ENCODE results near the gene RSPO4. TPM values are rescaled to one million over a fixed set of nuclear protein-coding genes. Genes with fewer than 3 reads are reported as not detected.

The RSPO4 gene
- polyA plus RNA-seq, 2 donors = 0.04 to 0.06 TPM

DNA sequence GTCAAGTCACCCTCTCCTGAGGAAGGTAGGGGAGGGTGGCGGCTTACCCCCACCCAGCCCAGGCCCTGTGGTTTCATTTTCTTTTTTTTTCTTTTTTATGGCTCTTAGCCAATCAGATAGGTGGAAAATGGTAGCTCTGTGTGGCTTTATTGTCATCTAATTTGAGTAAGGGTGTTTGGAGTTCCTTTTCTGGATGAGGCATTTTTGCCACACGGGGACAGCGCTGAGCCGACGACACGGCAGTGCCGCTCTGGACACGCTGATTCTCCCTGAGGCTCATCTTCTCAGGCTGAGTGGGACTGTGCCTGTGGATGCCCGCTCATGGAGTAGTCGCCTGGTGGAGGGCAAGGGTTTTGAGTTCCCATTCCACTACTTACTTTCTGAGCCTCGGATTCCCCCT is 48.4 kb downstream of the RSPO4 start:
- H3K4me3 ChIP-seq (ENCODE audit: low read depth in 1 of 2, low read length in 2 of 2) = no peak overlapping the region
- H3K36me3 ChIP-seq (ENCODE audit: control insufficient read depth in 2 of 2, insufficient read depth in 2 of 2, low read length in 1 of 2) = no peaks in the 10 kb centered on the region
- H3K9me3 ChIP-seq (ENCODE audit: control insufficient read depth in 2 of 2, insufficient read depth in 1 of 2, low read depth in 1 of 2, low read length in 1 of 2) = no peaks in the 10 kb centered on the region
- H3K27me3 ChIP-seq (ENCODE audit: control insufficient read depth in 1 of 2, insufficient read depth in 2 of 2, low read length in 2 of 2) = no peaks in the 10 kb centered on the region
- H3K4me1 ChIP-seq (ENCODE audit: control insufficient read depth in 2 of 2, insufficient read depth in 2 of 2, low read length in 1 of 2) = no peaks in the 10 kb centered on the region
- 30 to 34% methylated on average over 11 of the region's 11 CpGs for WGBS, 2 donors
- no peak overlapping the region for H3K27ac ChIP-seq (ENCODE audit: low read depth in 2 of 2, low read length in 1 of 2)

GRCh38 chr20:952196-952795 is 49.8 kb downstream of the RSPO4 start:
- Histone ChIP-seq H3K9me3 (ENCODE audit: control insufficient read depth in 2 of 2, insufficient read depth in 1 of 2, low read depth in 1 of 2, low read length in 1 of 2) (no peaks in the 10 kb centered on the region), H3K27me3 (ENCODE audit: control insufficient read depth in 1 of 2, insufficient read depth in 2 of 2, low read length in 2 of 2) (no peaks in the 10 kb centered on the region), H3K4me3 (ENCODE audit: low read depth in 1 of 2, low read length in 2 of 2) (no peak overlapping the region), H3K4me1 (ENCODE audit: control insufficient read depth in 2 of 2, insufficient read depth in 2 of 2, low read length in 1 of 2) (no peaks in the 10 kb centered on the region), H3K36me3 (ENCODE audit: control insufficient read depth in 2 of 2, insufficient read depth in 2 of 2, low read length in 1 of 2) (no peaks in the 10 kb centered on the region), H3K27ac (ENCODE audit: low read depth in 2 of 2, low read length in 1 of 2) (no peak overlapping the region)
- 55 to 64% methylated on average over 8 of the region's 8 CpGs for WGBS, 2 donors

DNA sequence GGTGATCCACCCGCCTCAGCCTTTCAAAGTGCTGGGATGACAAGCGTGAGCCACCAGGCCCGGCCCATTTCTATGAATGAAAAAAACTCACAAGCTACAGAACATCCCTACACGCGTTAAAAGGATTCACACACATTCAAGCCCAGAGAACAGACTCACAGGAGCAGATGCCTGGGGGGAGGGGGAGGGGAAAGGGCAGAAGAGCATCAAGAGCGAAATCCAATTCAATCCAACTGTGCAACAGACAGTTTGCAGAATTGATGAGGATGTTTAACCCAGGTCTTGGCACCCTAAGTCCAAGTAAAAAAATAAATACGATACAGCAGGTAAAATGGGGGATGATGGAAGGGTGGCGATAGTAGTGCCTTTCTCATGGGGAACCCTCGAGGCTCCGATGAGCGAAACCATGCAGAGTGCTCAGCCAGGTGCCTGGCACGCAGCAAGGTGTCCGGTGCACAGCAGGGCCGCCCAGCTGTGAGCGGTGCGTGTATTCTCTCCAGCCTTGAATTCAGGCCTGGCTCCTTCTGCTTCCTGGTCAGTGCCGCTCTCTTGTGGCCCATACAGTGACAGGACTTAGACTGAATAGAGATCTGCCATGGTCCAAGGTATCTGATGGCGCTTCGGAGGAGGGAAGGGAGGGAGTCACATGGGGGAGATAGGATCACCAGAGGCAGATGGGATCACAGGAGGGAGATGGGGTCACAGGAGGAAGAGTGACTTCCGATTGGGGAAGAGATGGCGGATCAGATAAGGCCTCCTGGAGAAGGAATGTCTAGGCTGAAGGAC is 50.5 kb downstream of the RSPO4 start:
- H3K27me3 ChIP-seq (ENCODE audit: control insufficient read depth in 1 of 2, insufficient read depth in 2 of 2, low read length in 2 of 2) = no peaks in the 10 kb centered on the region
- H3K9me3 ChIP-seq (ENCODE audit: control insufficient read depth in 2 of 2, insufficient read depth in 1 of 2, low read depth in 1 of 2, low read length in 1 of 2) = no peaks in the 10 kb centered on the region
- no peak overlapping the region for H3K4me3 ChIP-seq (ENCODE audit: low read depth in 1 of 2, low read length in 2 of 2)
- 81 to 83% methylated on average over 21 of the region's 21 CpGs for WGBS, 2 donors
- H3K36me3 ChIP-seq (ENCODE audit: control insufficient read depth in 2 of 2, insufficient read depth in 2 of 2, low read length in 1 of 2) = no peaks in the 10 kb centered on the region
- no peak overlapping the region for H3K27ac ChIP-seq (ENCODE audit: low read depth in 2 of 2, low read length in 1 of 2)
- H3K4me1 ChIP-seq (ENCODE audit: control insufficient read depth in 2 of 2, insufficient read depth in 2 of 2, low read length in 1 of 2) = no peaks in the 10 kb centered on the region

DNA sequence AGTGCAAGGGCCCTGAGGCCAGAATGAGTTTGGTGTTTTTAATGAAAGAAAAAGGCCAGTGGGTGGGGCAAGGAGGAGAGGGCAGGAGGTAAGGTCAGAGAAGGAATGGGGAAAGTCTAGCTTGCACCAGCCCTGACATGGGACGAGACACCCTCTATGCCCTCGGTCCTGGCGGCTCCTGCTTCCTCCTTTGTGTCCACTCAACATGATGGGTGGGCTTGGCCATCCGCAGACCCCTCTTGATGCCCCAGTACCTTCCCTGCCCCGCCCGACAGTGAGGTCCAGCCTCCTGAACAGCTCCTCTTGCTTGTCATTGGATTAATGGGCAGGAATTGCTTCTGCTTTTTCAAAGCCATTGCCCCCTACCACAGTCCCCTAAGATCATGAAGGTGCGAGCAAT is 52.4 kb downstream of the RSPO4 start:
- Histone ChIP-seq H3K36me3 (ENCODE audit: control insufficient read depth in 2 of 2, insufficient read depth in 2 of 2, low read length in 1 of 2) (no peaks in the 10 kb centered on the region), H3K9me3 (ENCODE audit: control insufficient read depth in 2 of 2, insufficient read depth in 1 of 2, low read depth in 1 of 2, low read length in 1 of 2) (no peaks in the 10 kb centered on the region), H3K27ac (ENCODE audit: low read depth in 2 of 2, low read length in 1 of 2) (no peak overlapping the region), H3K27me3 (ENCODE audit: control insufficient read depth in 1 of 2, insufficient read depth in 2 of 2, low read length in 2 of 2) (no peaks in the 10 kb centered on the region), H3K4me3 (ENCODE audit: low read depth in 1 of 2, low read length in 2 of 2) (no peak overlapping the region), H3K4me1 (ENCODE audit: control insufficient read depth in 2 of 2, insufficient read depth in 2 of 2, low read length in 1 of 2) (no peaks in the 10 kb centered on the region)
- 89 to 94% methylated on average over 7 of the region's 7 CpGs for WGBS, 2 donors

- no peak overlapping the region for H3K27ac ChIP-seq (ENCODE audit: low read depth in 2 of 2, low read length in 1 of 2)
- no peaks in the 10 kb centered on the region for H3K4me1 ChIP-seq (ENCODE audit: control insufficient read depth in 2 of 2, insufficient read depth in 2 of 2, low read length in 1 of 2)
- no peak overlapping the region for H3K4me3 ChIP-seq (ENCODE audit: low read depth in 1 of 2, low read length in 2 of 2)
- H3K36me3 ChIP-seq (ENCODE audit: control insufficient read depth in 2 of 2, insufficient read depth in 2 of 2, low read length in 1 of 2) = no peaks in the 10 kb centered on the region
- H3K27me3 ChIP-seq (ENCODE audit: control insufficient read depth in 1 of 2, insufficient read depth in 2 of 2, low read length in 2 of 2) = no peaks in the 10 kb centered on the region
- WGBS, 2 donors = 81 to 87% methylated on average over 8 of the region's 8 CpGs
- H3K9me3 ChIP-seq (ENCODE audit: control insufficient read depth in 2 of 2, insufficient read depth in 1 of 2, low read depth in 1 of 2, low read length in 1 of 2) = no peaks in the 10 kb centered on the region
Observed at GRCh38 chr20:946826-947225, 55.3 kb downstream of the RSPO4 start.

DNA sequence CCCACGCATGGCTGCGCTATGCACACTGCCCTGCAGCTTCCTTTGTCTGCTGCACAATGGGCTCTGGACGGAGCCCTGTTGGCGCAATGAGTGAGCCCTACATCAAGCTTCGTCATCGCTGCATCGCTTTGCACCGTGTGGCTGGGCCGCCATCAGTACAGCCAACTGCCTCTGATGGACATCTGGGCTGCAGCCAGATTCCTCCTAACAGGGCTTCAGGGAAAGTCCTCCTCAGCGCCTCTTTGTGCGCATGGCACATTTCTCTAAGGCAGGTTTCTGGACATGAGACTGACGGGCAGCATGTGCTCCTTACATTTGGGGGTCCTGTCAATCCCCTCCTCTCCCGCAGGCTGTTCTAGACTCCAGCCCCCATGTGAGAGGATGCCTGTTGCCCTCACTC is 56.3 kb downstream of the RSPO4 start:
- Histone ChIP-seq H3K4me3 (ENCODE audit: low read depth in 1 of 2, low read length in 2 of 2) (no peak overlapping the region), H3K36me3 (ENCODE audit: control insufficient read depth in 2 of 2, insufficient read depth in 2 of 2, low read length in 1 of 2) (no peaks in the 10 kb centered on the region), H3K4me1 (ENCODE audit: control insufficient read depth in 2 of 2, insufficient read depth in 2 of 2, low read length in 1 of 2) (no peaks in the 10 kb centered on the region), H3K27ac (ENCODE audit: low read depth in 2 of 2, low read length in 1 of 2) (no peak overlapping the region), H3K9me3 (ENCODE audit: control insufficient read depth in 2 of 2, insufficient read depth in 1 of 2, low read depth in 1 of 2, low read length in 1 of 2) (no peaks in the 10 kb centered on the region), H3K27me3 (ENCODE audit: control insufficient read depth in 1 of 2, insufficient read depth in 2 of 2, low read length in 2 of 2) (no peaks in the 10 kb centered on the region)
- 87 to 90% methylated on average over 13 of the region's 13 CpGs for WGBS, 2 donors

DNA sequence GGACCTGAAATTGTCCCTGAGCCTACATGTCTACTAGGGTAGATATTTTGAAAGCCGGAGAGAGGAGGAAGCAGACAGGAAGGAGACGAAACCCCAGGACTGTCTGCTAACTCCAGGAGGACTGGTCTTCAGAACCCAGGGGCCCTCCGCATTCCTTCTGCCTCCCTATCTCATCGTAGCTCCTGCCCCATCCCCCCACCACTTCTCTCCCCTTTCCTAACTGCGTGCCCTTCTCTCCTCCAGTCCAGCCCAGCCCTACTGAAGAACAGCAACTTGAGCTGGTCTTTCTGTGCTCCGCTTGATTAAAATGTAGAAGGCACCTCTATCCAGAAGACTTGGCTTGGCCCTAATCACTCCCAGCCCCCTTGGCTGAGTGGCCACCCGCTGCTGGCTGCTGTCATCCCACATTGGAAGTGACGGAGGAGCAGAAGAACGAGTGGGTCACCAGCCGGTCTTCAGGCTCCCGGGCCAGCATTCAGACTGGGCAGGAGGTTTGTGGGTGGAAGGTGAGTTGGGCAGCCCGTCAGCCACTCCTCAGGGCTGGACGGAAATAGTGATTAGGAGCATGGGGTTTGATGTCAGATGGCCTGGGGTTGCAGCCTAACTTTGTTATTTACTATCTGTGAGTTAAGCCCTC is 57.2 kb downstream of the RSPO4 start:
- Histone ChIP-seq H3K27ac (ENCODE audit: low read depth in 2 of 2, low read length in 1 of 2) (no peak overlapping the region), H3K36me3 (ENCODE audit: control insufficient read depth in 2 of 2, insufficient read depth in 2 of 2, low read length in 1 of 2) (no peaks in the 10 kb centered on the region), H3K9me3 (ENCODE audit: control insufficient read depth in 2 of 2, insufficient read depth in 1 of 2, low read depth in 1 of 2, low read length in 1 of 2) (no peaks in the 10 kb centered on the region), H3K4me1 (ENCODE audit: control insufficient read depth in 2 of 2, insufficient read depth in 2 of 2, low read length in 1 of 2) (no peaks in the 10 kb centered on the region), H3K27me3 (ENCODE audit: control insufficient read depth in 1 of 2, insufficient read depth in 2 of 2, low read length in 2 of 2) (no peaks in the 10 kb centered on the region), H3K4me3 (ENCODE audit: low read depth in 1 of 2, low read length in 2 of 2) (no peak overlapping the region)
- 67 to 71% methylated on average over 13 of the region's 13 CpGs for WGBS, 2 donors

GRCh38 chr20:944148-944547 is 58.0 kb downstream of the RSPO4 start:
- H3K27me3 ChIP-seq (ENCODE audit: control insufficient read depth in 1 of 2, insufficient read depth in 2 of 2, low read length in 2 of 2) = no peaks in the 10 kb centered on the region

DNA sequence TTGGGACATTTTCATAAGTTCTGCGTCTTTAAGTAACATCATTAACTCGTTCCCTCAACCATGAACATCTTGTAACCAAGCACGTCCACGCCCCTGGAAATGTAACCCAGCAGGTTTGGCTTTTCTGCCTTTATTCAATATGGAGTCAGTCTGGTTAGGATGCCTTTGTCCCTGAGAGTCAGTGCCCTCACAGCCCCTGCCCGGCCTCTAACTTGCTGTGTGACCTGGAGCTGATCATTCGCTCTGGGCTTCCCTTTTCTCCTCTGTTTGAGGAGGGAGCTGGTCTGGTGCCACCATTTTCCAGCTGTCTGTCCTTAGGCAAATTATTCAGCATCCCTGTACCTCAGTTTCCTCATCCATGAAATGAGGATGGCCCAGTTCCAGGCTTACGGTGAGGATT is 59.5 kb downstream of the RSPO4 start:
- Histone ChIP-seq H3K4me1 (ENCODE audit: control insufficient read depth in 2 of 2, insufficient read depth in 2 of 2, low read length in 1 of 2) (no peaks in the 10 kb centered on the region), H3K9me3 (ENCODE audit: control insufficient read depth in 2 of 2, insufficient read depth in 1 of 2, low read depth in 1 of 2, low read length in 1 of 2) (no peaks in the 10 kb centered on the region), H3K27ac (ENCODE audit: low read depth in 2 of 2, low read length in 1 of 2) (no peak overlapping the region), H3K4me3 (ENCODE audit: low read depth in 1 of 2, low read length in 2 of 2) (no peak overlapping the region), H3K36me3 (ENCODE audit: control insufficient read depth in 2 of 2, insufficient read depth in 2 of 2, low read length in 1 of 2) (no peaks in the 10 kb centered on the region), H3K27me3 (ENCODE audit: control insufficient read depth in 1 of 2, insufficient read depth in 2 of 2, low read length in 2 of 2) (no peaks in the 10 kb centered on the region)
- 64 to 74% methylated on average over 7 of the region's 7 CpGs for WGBS, 2 donors

More at GRCh38 chr20:944148-944547, 58.0 kb downstream of the RSPO4 start:
- Histone ChIP-seq H3K27ac (ENCODE audit: low read depth in 2 of 2, low read length in 1 of 2) (no peak overlapping the region), H3K9me3 (ENCODE audit: control insufficient read depth in 2 of 2, insufficient read depth in 1 of 2, low read depth in 1 of 2, low read length in 1 of 2) (no peaks in the 10 kb centered on the region), H3K4me3 (ENCODE audit: low read depth in 1 of 2, low read length in 2 of 2) (no peak overlapping the region), H3K36me3 (ENCODE audit: control insufficient read depth in 2 of 2, insufficient read depth in 2 of 2, low read length in 1 of 2) (no peaks in the 10 kb centered on the region), H3K4me1 (ENCODE audit: control insufficient read depth in 2 of 2, insufficient read depth in 2 of 2, low read length in 1 of 2) (no peaks in the 10 kb centered on the region)
- 82% methylated on average over 9 of the region's 9 CpGs for WGBS, 2 donors
